ENCODE results near the gene MBP. TPM values are rescaled to one million over a fixed set of nuclear protein-coding genes. Genes with fewer than 3 reads are reported as not detected.

Gene MBP
- total and polyA plus RNA-seq, 2 of the 13 experiments (the other 11 are each of a cell fraction or from before 2014, with no cell fraction given), result 5.0 to 8.5 TPM

DNA sequence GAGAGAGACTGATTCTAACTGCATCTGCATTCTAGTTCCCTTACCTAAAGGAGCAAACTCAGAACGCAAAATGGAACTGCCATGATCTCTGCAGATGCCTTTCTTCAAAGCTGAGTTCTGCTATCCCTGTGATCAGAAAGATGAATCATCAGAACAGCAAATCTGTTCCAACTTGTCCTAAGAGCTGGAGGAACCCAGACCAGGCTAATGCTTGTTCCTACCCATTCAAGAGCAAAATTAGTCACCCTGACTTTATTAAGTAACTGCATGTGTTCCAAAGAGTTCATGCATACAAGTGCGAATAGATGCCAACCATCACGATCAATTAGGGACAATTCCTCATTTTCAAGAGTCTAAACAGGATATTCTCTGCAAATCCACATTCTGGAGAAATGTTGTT, 46.5 kb downstream of the MBP start (continued):
- TF ChIP-seq, protein P1, sequence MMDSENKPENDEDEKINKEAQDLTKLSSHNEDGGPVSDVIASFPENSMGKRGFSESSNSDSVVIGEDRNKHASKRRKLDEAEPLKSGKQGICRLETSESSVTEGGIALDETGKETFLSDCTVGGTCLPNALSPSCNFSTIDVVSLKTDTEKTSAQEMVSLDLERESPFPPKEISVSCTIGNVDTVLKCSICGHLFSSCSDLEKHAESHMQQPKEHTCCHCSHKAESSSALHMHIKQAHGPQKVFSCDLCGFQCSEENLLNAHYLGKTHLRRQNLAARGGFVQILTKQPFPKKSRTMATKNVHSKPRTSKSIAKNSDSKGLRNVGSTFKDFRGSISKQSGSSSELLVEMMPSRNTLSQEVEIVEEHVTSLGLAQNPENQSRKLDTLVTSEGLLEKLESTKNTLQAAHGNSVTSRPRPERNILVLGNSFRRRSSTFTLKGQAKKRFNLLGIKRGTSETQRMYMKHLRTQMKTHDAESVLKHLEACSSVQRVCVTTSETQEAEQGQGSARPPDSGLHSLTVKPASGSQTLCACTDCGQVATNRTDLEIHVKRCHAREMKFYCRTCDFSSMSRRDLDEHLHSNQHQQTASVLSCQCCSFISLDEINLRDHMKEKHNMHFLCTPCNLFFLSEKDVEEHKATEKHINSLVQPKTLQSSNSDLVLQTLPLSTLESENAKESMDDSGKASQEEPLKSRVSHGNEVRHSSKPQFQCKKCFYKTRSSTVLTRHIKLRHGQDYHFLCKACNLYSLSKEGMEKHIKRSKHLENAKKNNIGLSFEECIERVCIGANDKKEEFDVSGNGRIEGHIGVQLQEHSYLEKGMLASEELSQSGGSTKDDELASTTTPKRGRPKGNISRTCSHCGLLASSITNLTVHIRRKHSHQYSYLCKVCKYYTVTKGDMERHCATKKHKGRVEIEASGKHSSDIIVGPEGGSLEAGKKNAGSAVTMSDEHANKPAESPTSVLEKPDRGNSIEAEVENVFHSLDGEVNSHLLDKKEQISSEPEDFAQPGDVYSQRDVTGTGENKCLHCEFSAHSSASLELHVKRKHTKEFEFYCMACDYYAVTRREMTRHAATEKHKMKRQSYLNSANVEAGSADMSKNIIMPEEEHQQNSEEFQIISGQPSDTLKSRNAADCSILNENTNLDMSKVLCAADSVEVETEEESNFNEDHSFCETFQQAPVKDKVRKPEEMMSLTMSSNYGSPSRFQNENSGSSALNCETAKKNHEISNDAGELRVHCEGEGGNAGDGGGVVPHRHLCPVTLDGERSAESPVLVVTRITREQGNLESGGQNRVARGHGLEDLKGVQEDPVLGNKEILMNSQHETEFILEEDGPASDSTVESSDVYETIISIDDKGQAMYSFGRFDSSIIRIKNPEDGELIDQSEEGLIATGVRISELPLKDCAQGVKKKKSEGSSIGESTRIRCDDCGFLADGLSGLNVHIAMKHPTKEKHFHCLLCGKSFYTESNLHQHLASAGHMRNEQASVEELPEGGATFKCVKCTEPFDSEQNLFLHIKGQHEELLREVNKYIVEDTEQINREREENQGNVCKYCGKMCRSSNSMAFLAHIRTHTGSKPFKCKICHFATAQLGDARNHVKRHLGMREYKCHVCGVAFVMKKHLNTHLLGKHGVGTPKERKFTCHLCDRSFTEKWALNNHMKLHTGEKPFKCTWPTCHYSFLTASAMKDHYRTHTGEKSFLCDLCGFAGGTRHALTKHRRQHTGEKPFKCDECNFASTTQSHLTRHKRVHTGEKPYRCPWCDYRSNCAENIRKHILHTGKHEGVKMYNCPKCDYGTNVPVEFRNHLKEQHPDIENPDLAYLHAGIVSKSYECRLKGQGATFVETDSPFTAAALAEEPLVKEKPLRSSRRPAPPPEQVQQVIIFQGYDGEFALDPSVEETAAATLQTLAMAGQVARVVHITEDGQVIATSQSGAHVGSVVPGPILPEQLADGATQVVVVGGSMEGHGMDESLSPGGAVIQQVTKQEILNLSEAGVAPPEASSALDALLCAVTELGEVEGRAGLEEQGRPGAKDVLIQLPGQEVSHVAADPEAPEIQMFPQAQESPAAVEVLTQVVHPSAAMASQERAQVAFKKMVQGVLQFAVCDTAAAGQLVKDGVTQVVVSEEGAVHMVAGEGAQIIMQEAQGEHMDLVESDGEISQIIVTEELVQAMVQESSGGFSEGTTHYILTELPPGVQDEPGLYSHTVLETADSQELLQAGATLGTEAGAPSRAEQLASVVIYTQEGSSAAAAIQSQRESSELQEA (CRISPR knock-in tag; IDR thresholded peaks at IDR 0.05; ENCODE audit: not compliant biosample characterization), result no peak
- no peak for TF ChIP-seq ZNF891 (CRISPR knock-in tag; IDR thresholded peaks at IDR 0.05)

DNA sequence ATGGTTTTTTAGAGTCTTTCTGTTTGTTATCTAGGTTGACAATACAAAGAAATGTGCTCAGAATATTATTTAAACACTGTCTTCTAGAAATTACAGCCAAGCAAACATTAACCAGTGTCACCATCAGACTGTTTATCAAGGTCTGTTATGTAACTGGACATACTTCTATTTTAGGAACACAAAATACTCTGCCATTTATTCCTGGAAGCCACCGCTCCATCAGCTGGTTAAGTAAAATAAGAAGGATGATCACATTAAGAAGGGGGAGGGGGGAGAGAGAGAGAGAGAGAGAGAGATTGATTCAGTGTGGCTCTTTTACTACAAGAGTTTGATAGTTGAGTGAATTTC, 47.9 kb downstream of the MBP start:
- DNase-seq (ENCODE audit: low spot score) (no peak), ATAC-seq (no peak), FAIRE-seq (no peak)
- H3K79me2 ChIP-seq (ENCODE audit: insufficient read depth, low read length), result no peaks in the 10 kb centered on the region
- H3K27me3 ChIP-seq (ENCODE audit: control insufficient read depth in 1 of 2, insufficient read depth in 2 of 2, low read length in 2 of 2), result no peaks in the 10 kb centered on the region
- peaks cover 27% of the 10 kb centered on the region for H3K4me1 ChIP-seq (ENCODE audit: insufficient read depth, low read length)
- H3K4me2 ChIP-seq (ENCODE audit: low read depth, low read length), result no peak overlapping the region
- no peak overlapping the region for H2AFZ ChIP-seq (ENCODE audit: low read length)
- ChIA-PET POLR2A (no interaction called here), CTCF (ENCODE audit: low intra/inter-chr PET ratio, low total read pairs) (no interaction called here)
- WGBS (ENCODE audit: low lambda C conversion rate), result 100% methylated on average over 1 of the region's 1 CpG
- H4K20me1 ChIP-seq (ENCODE audit: insufficient read depth, low read length), result 0 out of 2 replicates have a peak, but pooled peaks cover 4% of the 10 kb centered on the region
- no peak overlapping the region for H3K9ac ChIP-seq (ENCODE audit: insufficient read depth, low read depth, low read length)
- no peaks in the 10 kb centered on the region for H3K36me3 ChIP-seq (replicated peaks in 1 of 2; ENCODE audit: control insufficient read depth in 1 of 2, insufficient read depth in 2 of 2, low read length in 2 of 2)
- no TSS peak for BruUV-seq (replicated peaks)
- no peak for TF ChIP-seq MAFK (conservative IDR thresholded peaks at IDR 0.05 in 1 of 2, IDR thresholded peaks at IDR 0.05 in 1 of 2; ENCODE audit: low read length in 2 of 2)
- no peak for TF ChIP-seq SNAI1 (CRISPR knock-in tag; IDR thresholded peaks at IDR 0.05; ENCODE audit: borderline replicate concordance)
- peak; percentile 80 for TF ChIP-seq BCL6 (CRISPR knock-in tag; IDR thresholded peaks at IDR 0.05)
- no peak for TF ChIP-seq BRCA1 (CRISPR knock-in tag; IDR thresholded peaks at IDR 0.05)
- TF ChIP-seq, protein P2, sequence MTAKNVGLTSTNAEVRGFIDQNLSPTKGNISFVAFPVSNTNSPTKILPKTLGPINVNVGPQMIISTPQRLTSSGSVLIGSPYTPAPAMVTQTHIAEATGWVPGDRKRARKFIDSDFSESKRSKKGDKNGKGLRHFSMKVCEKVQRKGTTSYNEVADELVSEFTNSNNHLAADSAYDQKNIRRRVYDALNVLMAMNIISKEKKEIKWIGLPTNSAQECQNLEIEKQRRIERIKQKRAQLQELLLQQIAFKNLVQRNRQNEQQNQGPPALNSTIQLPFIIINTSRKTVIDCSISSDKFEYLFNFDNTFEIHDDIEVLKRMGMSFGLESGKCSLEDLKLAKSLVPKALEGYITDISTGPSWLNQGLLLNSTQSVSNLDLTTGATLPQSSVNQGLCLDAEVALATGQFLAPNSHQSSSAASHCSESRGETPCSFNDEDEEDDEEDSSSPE (CRISPR knock-in tag; IDR thresholded peaks at IDR 0.05), result no peak
- no peak for TF ChIP-seq ZSCAN9 (CRISPR knock-in tag; IDR thresholded peaks at IDR 0.05; ENCODE audit: borderline replicate concordance)
- H3K9me3 ChIP-seq (ENCODE audit: low read length), result no peaks in the 10 kb centered on the region
- no peak overlapping the region for H3K27ac ChIP-seq (ENCODE audit: extremely low read length, insufficient read depth, low read length)
- in situ Hi-C loops (cut with HindIII; ENCODE audit: extremely low pct_ligation_motif_present, low pct_unique_long_range_greater_than_20kb), result no loop called here
- intact Hi-C loops (cut with micrococcal nuclease; ENCODE audit: unreplicated experiment), result no loop called here
- H3K4me3 ChIP-seq (replicated peaks in 1 of 3; ENCODE audit: insufficient read depth in 1 of 3, low read depth in 2 of 3, low read length in 3 of 3), result no peak overlapping the region

All from HepG2 (cell line).